SW480 (cell line): Measurements from ENCODE around the gene LRIF1.
"Not testable (repeated sequence)": the region's sequence is repeated elsewhere in the genome, so short reads cannot be mapped to it uniquely, and the experiment has no call there.

ENCODE experiments used
- DNase-seq: peaks from one replicate; pipeline ENCODE4 v3.0.0-alpha.2; 2016; ENCODE audit warnings: low spot score

Gene LRIF1

GRCh38 chr1:110951161-110951560 lies 12.6 kb downstream of the LRIF1 start:
- DNase-seq, result no peak

GRCh38 chr1:110948038-110948810 lies 15.5 kb downstream of the LRIF1 start:
- no peak for DNase-seq

- DNase-seq, result no peak
Measured at GRCh38 chr1:110945626-110946025, 18.1 kb downstream of the LRIF1 start.

GRCh38 chr1:110944806-110945205 lies 18.9 kb downstream of the LRIF1 start:
- no peak for DNase-seq

GRCh38 chr1:110936567-110936966 lies 27.2 kb downstream of the LRIF1 start:
- DNase-seq, result no peak

GRCh38 chr1:110931097-110931496 lies 32.6 kb downstream of the LRIF1 start:
- not testable (repeated sequence) for DNase-seq

GRCh38 chr1:110928904-110929303 lies 34.8 kb downstream of the LRIF1 start:
- DNase-seq, result no peak

GRCh38 chr1:110928191-110928590 lies 35.5 kb downstream of the LRIF1 start:
- no peak for DNase-seq

- DNase-seq, result peak; percentile 67
Measured at GRCh38 chr1:110927484-110928075, 36.1 kb downstream of the LRIF1 start.

- no peak for DNase-seq
Measured at GRCh38 chr1:110921953-110922352, 41.8 kb downstream of the LRIF1 start.

- DNase-seq, result no peak
Measured at GRCh38 chr1:110918016-110918415, 45.7 kb downstream of the LRIF1 start.

- DNase-seq, result peak; percentile 48
Measured at GRCh38 chr1:110916669-110917306, 46.9 kb downstream of the LRIF1 start.

- no peak for DNase-seq
Measured at GRCh38 chr1:110916274-110916668, 47.5 kb downstream of the LRIF1 start.

GRCh38 chr1:110915804-110916203 lies 47.9 kb downstream of the LRIF1 start:
- no peak for DNase-seq

- DNase-seq, result no peak
Measured at GRCh38 chr1:110914676-110915075, 49.0 kb downstream of the LRIF1 start.

- DNase-seq, result no peak
Measured at GRCh38 chr1:110912784-110913183, 50.9 kb downstream of the LRIF1 start.

GRCh38 chr1:110903853-110904500 lies 59.7 kb downstream of the LRIF1 start:
- DNase-seq, result no peak

GRCh38 chr1:110902820-110903463 lies 60.8 kb downstream of the LRIF1 start:
- no peak for DNase-seq

- no peak for DNase-seq
Measured at GRCh38 chr1:110899458-110899843, 64.3 kb downstream of the LRIF1 start.

- DNase-seq, result no peak
Measured at GRCh38 chr1:110898734-110899457, 64.8 kb downstream of the LRIF1 start.

GRCh38 chr1:110897681-110898080 lies 66.0 kb downstream of the LRIF1 start:
- no peak for DNase-seq
